Adrenal gland (tissue), 5 donors: ENCODE measurements around the gene SRXN1.

Experiments used
- CTCF ChIP-seq, 6 experiments: fragments of 450-650 bp in 4 of 6; fragments of 200-600 bp in 2 of 6; sonication (generic) in 1 of 6; IDR thresholded peaks; 1 replicate in 5 of 6; 2 replicates in 1 of 6; pipeline versions ENCODE4 v1.5.1 to v1.8.0; 2016 to 2021; ENCODE audit warnings: antibody characterized with exemption in 6 of 6, mild to moderate bottlenecking in 2 of 6, moderate library complexity in 1 of 6
- POLR2A ChIP-seq, 2 donors: fragments of 450-650 bp; IDR thresholded peaks; one replicate each; pipeline ENCODE4 v1.6.1; 2017; ENCODE audit warnings: antibody characterized with exemption in 2 of 2, mild to moderate bottlenecking in 2 of 2, moderate library complexity in 1 of 2
- donor health status: DM: no; HTN: no; CAD: no.

GRCh38 chr20:608970-609369 is 44.0 kb downstream of the SRXN1 start:
- TF ChIP-seq CTCF (IDR thresholded peaks at IDR 0.05) = no peak
- no peak for TF ChIP-seq POLR2A (IDR thresholded peaks at IDR 0.05)
